Ascending aorta (tissue), 2 donors: Measurements from ENCODE around the gene ATP10B. TPM values are rescaled to one million over a fixed set of nuclear protein-coding genes. Genes with fewer than 3 reads are reported as not detected.

Source experiments
- DNase-seq, 2 donors: peaks; one replicate each; pipeline ENCODE4 v3.0.0-alpha.2; 2019; ENCODE audit warnings: low spot score in 2 of 2
- H3K27ac ChIP-seq, 2 donors: fragments of 200-600 bp; sonication (generic); one replicate each; pipeline ENCODE4 v1.5.1; 2016 to 2017; ENCODE audit warnings: mild to moderate bottlenecking in 1 of 2
- H3K27me3 ChIP-seq: fragments of 200-600 bp; sonication (generic); one replicate; pipeline ENCODE4 v1.5.1; 2017
- H3K36me3 ChIP-seq, 2 donors: fragments of 200-600 bp; sonication (generic); one replicate each; pipeline ENCODE4 v1.5.1; 2016
- H3K4me1 ChIP-seq, 2 donors: fragments of 200-600 bp; sonication (generic); one replicate each; pipeline ENCODE4 v1.5.1; 2016 to 2017; ENCODE audit warnings: mild to moderate bottlenecking in 1 of 2
- H3K4me3 ChIP-seq, 2 donors: fragments of 200-600 bp; sonication (generic); one replicate each; pipeline ENCODE4 v1.5.1; 2016 to 2017; ENCODE audit warnings: mild to moderate bottlenecking in 1 of 2
- H3K9me3 ChIP-seq, 2 donors: fragments of 200-600 bp; sonication (generic); one replicate each; pipeline ENCODE4 v1.5.1; 2016
- CTCF ChIP-seq, 3 experiments: fragments of 200-600 bp in 2 of 3; fragments of 450-650 bp in 1 of 3; sonication (generic) in 2 of 3; IDR thresholded peaks; one replicate each; pipeline ENCODE4 v1.5.1; 2016 to 2019; ENCODE audit warnings: antibody characterized with exemption in 3 of 3, mild to moderate bottlenecking in 1 of 3, moderate library complexity in 1 of 3
- intact Hi-C: fragments of 100-400 bp; cut with DNase I; formaldehyde crosslinking; loops from one replicate; pipeline ENCODE4 v1.15.1; 2023
- total RNA-seq: library from RNA; depleted of rRNA; stranded (reverse); fragments of >200 nt; gene quantifications from one replicate; pipeline ENCODE4 v1.1.0, GENCODE V29; 2016

ATP10B gene
- total RNA-seq, 1 donor from 2014 or later, result 0.43 TPM

GRCh38 chr5:160602744-160603143 is 249.3 kb downstream of the ATP10B start:
- H3K27ac ChIP-seq, result no peak overlapping the region
- no peaks in the 10 kb centered on the region for H3K4me1 ChIP-seq
- TF ChIP-seq CTCF (IDR thresholded peaks at IDR 0.05), result no peak
- no peak overlapping the region for H3K4me3 ChIP-seq
- intact Hi-C loops, result no loop called here
- no peaks in the 10 kb centered on the region for H3K36me3 ChIP-seq
- H3K27me3 ChIP-seq, result no peaks in the 10 kb centered on the region
- DNase-seq, result no peak
- H3K9me3 ChIP-seq, result no peaks in the 10 kb centered on the region

- no peak overlapping the region for H3K4me3 ChIP-seq
- intact Hi-C loops, result no loop called here
- no peak for DNase-seq
- H3K9me3 ChIP-seq, result no peaks in the 10 kb centered on the region
- H3K27me3 ChIP-seq, result no peaks in the 10 kb centered on the region
- no peaks in the 10 kb centered on the region for H3K4me1 ChIP-seq
- H3K27ac ChIP-seq, result no peak overlapping the region
- H3K36me3 ChIP-seq, result no peaks in the 10 kb centered on the region
- TF ChIP-seq CTCF (IDR thresholded peaks at IDR 0.05), result no peak
Observed at GRCh38 chr5:160601046-160601445, 251.0 kb downstream of the ATP10B start.

- no peaks in the 10 kb centered on the region for H3K36me3 ChIP-seq
- no peaks in the 10 kb centered on the region for H3K9me3 ChIP-seq
- no peak overlapping the region for H3K27ac ChIP-seq
- DNase-seq, result no peak
- intact Hi-C loops, result no loop called here
- no peak for TF ChIP-seq CTCF (IDR thresholded peaks at IDR 0.05)
- H3K4me1 ChIP-seq, result no peaks in the 10 kb centered on the region
- H3K27me3 ChIP-seq, result no peaks in the 10 kb centered on the region
- H3K4me3 ChIP-seq, result no peak overlapping the region
Observed at GRCh38 chr5:160573318-160573717, 278.7 kb downstream of the ATP10B start.

GRCh38 chr5:160567031-160567705 is 284.8 kb downstream of the ATP10B start:
- no peak for DNase-seq
- Histone ChIP-seq H3K4me3 (no peak overlapping the region), H3K36me3 (no peaks in the 10 kb centered on the region), H3K9me3 (no peaks in the 10 kb centered on the region), H3K4me1 (no peaks in the 10 kb centered on the region), H3K27me3 (no peaks in the 10 kb centered on the region), H3K27ac (no peak overlapping the region)
- intact Hi-C loops, result no loop called here
- no peak for TF ChIP-seq CTCF (IDR thresholded peaks at IDR 0.05)

- intact Hi-C loops, result no loop called here
- no peaks in the 10 kb centered on the region for H3K27me3 ChIP-seq
- no peak for DNase-seq
- no peak overlapping the region for H3K4me3 ChIP-seq
- H3K27ac ChIP-seq, result no peak overlapping the region
- no peaks in the 10 kb centered on the region for H3K9me3 ChIP-seq
- no peak for TF ChIP-seq CTCF (IDR thresholded peaks at IDR 0.05)
- no peaks in the 10 kb centered on the region for H3K36me3 ChIP-seq
- no peaks in the 10 kb centered on the region for H3K4me1 ChIP-seq
Observed at GRCh38 chr5:160565376-160565775, 286.6 kb downstream of the ATP10B start.

- Histone ChIP-seq H3K4me3 (no peak overlapping the region), H3K27ac (no peak overlapping the region), H3K9me3 (no peaks in the 10 kb centered on the region), H3K4me1 (no peaks in the 10 kb centered on the region), H3K36me3 (no peaks in the 10 kb centered on the region), H3K27me3 (no peaks in the 10 kb centered on the region)
- no peak for DNase-seq
- intact Hi-C loops, result no loop called here
- TF ChIP-seq CTCF (IDR thresholded peaks at IDR 0.05), result no peak
Observed at GRCh38 chr5:160556846-160557245, 295.2 kb downstream of the ATP10B start.
